Panc1 (cell line): ENCODE measurements around the gene RABL3.

Experiments used
- POLR2AphosphoS5 ChIP-seq: IDR thresholded peaks from 2 replicates; pipeline ENCODE4 v1.6.1; 2012; ENCODE audit warnings: mild to moderate bottlenecking, low read depth, low read length, moderate library complexity
- REST ChIP-seq, 2 experiments: IDR thresholded peaks; 2 replicates each; pipeline ENCODE4 v1.6.1; 2011 to 2012; ENCODE audit warnings: low read depth in 2 of 2, control low read depth in 1 of 2, low read length in 1 of 2, mild to moderate bottlenecking in 1 of 2, moderate library complexity in 1 of 2; ENCODE audit not compliant: insufficient read depth in 1 of 2
- SIN3A ChIP-seq: IDR thresholded peaks from 2 replicates; pipeline ENCODE4 v1.6.1; 2012; ENCODE audit warnings: low read depth, mild to moderate bottlenecking, low read length, moderate library complexity, borderline replicate concordance; ENCODE audit not compliant: insufficient read depth
- TCF7L2 ChIP-seq: IDR thresholded peaks from 2 replicates; pipeline ENCODE4 v1.6.1; 2011; ENCODE audit warnings: mild to moderate bottlenecking, low read depth, low read length, inconsistent platforms
- TF ChIP-seq, protein P1 (sequence below): fragments of 450-650 bp; IDR thresholded peaks from 2 replicates; pipeline ENCODE4 v1.5.1; 2017; ENCODE audit warnings: mild to moderate bottlenecking

DNA sequence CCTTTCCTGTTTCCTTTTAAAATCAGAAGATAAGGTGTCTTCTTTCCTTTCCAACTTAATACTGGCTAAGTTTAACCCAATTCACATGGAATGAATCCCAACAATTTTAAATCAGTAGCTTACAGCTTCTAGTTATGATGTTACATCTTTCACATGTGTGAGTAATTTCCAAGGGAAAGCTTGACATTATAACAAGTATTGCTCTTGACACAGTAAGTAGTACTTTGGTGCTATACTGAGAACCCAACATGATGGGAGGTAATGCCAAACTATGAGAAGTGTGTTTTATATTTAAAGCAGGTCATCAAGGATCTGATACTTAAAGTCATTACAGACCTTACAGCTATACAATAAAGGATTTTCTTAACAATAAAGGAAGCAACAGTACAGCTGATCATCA, 29.1 kb downstream of the RABL3 start:
- TF ChIP-seq REST (IDR thresholded peaks at IDR 0.05; ENCODE audit: insufficient read depth in 1 of 2, low read depth in 2 of 2, low read length in 1 of 2): no peak
- TF ChIP-seq, protein P1, sequence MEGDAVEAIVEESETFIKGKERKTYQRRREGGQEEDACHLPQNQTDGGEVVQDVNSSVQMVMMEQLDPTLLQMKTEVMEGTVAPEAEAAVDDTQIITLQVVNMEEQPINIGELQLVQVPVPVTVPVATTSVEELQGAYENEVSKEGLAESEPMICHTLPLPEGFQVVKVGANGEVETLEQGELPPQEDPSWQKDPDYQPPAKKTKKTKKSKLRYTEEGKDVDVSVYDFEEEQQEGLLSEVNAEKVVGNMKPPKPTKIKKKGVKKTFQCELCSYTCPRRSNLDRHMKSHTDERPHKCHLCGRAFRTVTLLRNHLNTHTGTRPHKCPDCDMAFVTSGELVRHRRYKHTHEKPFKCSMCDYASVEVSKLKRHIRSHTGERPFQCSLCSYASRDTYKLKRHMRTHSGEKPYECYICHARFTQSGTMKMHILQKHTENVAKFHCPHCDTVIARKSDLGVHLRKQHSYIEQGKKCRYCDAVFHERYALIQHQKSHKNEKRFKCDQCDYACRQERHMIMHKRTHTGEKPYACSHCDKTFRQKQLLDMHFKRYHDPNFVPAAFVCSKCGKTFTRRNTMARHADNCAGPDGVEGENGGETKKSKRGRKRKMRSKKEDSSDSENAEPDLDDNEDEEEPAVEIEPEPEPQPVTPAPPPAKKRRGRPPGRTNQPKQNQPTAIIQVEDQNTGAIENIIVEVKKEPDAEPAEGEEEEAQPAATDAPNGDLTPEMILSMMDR: no peak
- no peak for TF ChIP-seq SIN3A
- TF ChIP-seq TCF7L2: no peak
- TF ChIP-seq POLR2AphosphoS5: no peak
